Esophagus squamous epithelium (tissue), 4 donors: ENCODE results near the gene NKX2-1.

Experiments
- POLR2A ChIP-seq, 4 donors: fragments of 450-650 bp; IDR thresholded peaks; one replicate each; pipeline ENCODE4 v1.6.1; 2017; ENCODE audit warnings: antibody characterized with exemption in 4 of 4, mild to moderate bottlenecking in 4 of 4, moderate library complexity in 3 of 4
- TF ChIP-seq, protein P1 (sequence below), 6 experiments: fragments of 450-650 bp in 4 of 6; fragments of 200-600 bp in 2 of 6; sonication (generic) in 2 of 6; IDR thresholded peaks; one replicate each; pipeline ENCODE4 v1.5.1; 2016 to 2019; ENCODE audit warnings: antibody characterized with exemption in 6 of 6, mild to moderate bottlenecking in 4 of 6, moderate library complexity in 4 of 6

DNA sequence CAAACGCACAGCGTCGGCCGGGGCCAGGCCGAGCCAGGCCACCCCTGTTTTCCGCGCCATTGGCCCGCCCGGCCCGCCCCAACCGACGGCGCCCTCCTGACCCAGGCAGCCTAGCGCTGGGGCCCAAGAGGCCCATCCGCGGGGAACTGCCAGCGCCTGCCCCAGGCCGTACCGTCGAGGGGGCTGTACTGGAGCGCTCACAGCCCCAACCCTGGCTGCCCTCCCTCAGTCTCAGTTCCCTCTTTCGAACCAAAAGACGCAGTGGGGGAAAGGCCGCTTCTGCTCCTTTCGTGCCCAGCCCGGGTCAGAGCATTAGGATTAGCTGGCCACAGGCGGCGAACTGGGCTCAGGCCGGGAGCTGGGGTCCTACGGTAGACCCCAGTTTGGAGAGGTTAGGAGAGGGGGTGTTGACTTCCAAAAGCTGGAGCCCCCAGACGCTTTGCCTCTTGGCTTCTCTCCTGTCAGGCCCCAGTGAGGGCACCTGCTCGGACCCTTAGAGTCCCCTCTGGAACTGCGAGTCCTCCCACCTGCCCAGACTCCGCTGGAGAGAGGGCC lies 1.9 kb downstream of the NKX2-1 start:
- TF ChIP-seq, protein P1, sequence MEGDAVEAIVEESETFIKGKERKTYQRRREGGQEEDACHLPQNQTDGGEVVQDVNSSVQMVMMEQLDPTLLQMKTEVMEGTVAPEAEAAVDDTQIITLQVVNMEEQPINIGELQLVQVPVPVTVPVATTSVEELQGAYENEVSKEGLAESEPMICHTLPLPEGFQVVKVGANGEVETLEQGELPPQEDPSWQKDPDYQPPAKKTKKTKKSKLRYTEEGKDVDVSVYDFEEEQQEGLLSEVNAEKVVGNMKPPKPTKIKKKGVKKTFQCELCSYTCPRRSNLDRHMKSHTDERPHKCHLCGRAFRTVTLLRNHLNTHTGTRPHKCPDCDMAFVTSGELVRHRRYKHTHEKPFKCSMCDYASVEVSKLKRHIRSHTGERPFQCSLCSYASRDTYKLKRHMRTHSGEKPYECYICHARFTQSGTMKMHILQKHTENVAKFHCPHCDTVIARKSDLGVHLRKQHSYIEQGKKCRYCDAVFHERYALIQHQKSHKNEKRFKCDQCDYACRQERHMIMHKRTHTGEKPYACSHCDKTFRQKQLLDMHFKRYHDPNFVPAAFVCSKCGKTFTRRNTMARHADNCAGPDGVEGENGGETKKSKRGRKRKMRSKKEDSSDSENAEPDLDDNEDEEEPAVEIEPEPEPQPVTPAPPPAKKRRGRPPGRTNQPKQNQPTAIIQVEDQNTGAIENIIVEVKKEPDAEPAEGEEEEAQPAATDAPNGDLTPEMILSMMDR (IDR thresholded peaks at IDR 0.05) = no peak
- no peak for TF ChIP-seq POLR2A (IDR thresholded peaks at IDR 0.05)
